Measurements from ENCODE around the gene CLEC9A.

The CLEC9A gene

DNA sequence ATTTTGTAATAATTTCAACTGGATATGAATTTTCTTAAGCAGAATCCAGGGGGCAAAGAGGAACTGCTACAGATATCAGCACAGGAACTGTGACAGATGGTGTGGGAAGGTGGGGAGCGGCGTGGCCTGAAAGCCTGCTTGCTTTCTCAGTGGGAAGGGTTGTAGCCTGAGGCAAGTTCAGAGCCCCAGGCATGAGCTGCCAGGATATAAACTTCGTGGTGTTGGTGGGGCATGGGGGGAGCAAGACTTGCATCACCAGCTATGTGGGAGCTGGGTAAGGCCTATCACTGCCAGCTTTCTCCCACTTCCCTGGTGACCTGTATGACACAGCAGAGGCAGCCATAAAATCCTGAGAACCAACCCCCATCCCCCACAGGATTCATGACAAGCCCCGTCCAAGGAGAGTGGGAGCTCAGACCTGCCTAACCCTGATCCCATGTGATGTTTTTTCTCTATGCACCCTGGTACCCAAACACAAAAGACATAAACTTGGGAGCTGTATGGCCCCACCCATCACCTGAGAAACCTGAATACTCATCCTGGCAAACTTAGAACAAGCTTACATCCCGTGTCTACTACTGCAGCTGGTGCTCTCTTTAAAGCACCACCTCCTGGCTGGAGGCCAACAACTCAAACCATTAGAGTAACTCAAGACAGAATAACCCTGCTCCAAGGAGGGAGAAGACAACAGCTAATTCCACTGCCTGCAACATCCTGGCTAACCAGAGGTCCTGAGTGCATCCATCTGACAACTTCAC is 51.8 kb downstream of the CLEC9A start:
- DNase-seq (ENCODE audit: low spot score): no peak
- TF ChIP-seq, protein P1, sequence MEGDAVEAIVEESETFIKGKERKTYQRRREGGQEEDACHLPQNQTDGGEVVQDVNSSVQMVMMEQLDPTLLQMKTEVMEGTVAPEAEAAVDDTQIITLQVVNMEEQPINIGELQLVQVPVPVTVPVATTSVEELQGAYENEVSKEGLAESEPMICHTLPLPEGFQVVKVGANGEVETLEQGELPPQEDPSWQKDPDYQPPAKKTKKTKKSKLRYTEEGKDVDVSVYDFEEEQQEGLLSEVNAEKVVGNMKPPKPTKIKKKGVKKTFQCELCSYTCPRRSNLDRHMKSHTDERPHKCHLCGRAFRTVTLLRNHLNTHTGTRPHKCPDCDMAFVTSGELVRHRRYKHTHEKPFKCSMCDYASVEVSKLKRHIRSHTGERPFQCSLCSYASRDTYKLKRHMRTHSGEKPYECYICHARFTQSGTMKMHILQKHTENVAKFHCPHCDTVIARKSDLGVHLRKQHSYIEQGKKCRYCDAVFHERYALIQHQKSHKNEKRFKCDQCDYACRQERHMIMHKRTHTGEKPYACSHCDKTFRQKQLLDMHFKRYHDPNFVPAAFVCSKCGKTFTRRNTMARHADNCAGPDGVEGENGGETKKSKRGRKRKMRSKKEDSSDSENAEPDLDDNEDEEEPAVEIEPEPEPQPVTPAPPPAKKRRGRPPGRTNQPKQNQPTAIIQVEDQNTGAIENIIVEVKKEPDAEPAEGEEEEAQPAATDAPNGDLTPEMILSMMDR (IDR thresholded peaks at IDR 0.05; ENCODE audit: extremely low read depth, insufficient read depth, missing control alignments): no peak
- in situ Hi-C loops (cut with MboI; ENCODE audit: low pct_unique_long_range_greater_than_20kb, low sequenced_read_pairs, unreplicated experiment): no loop called here

- DNase-seq (ENCODE audit: low spot score): no peak
- in situ Hi-C loops (cut with MboI; ENCODE audit: low pct_unique_long_range_greater_than_20kb, low sequenced_read_pairs, unreplicated experiment): no loop called here
- TF ChIP-seq, protein P1 (IDR thresholded peaks at IDR 0.05; ENCODE audit: extremely low read depth, insufficient read depth, missing control alignments): no peak
Measured at GRCh38 chr12:10084733-10085132, 54.3 kb downstream of the CLEC9A start.

GRCh38 chr12:10086387-10086786 is 55.9 kb downstream of the CLEC9A start:
- no peak for DNase-seq (ENCODE audit: low spot score)
- in situ Hi-C loops (cut with MboI; ENCODE audit: low pct_unique_long_range_greater_than_20kb, low sequenced_read_pairs, unreplicated experiment): no loop called here
- TF ChIP-seq, protein P1 (IDR thresholded peaks at IDR 0.05; ENCODE audit: extremely low read depth, insufficient read depth, missing control alignments): no peak

- in situ Hi-C loops (cut with MboI; ENCODE audit: low pct_unique_long_range_greater_than_20kb, low sequenced_read_pairs, unreplicated experiment): no loop called here
- TF ChIP-seq, protein P1 (IDR thresholded peaks at IDR 0.05; ENCODE audit: extremely low read depth, insufficient read depth, missing control alignments): no peak
- no peak for DNase-seq (ENCODE audit: low spot score)
Measured at GRCh38 chr12:10088031-10088430, 57.5 kb downstream of the CLEC9A start.

GRCh38 chr12:10088955-10089900 is 58.7 kb downstream of the CLEC9A start:
- in situ Hi-C loops (cut with MboI; ENCODE audit: low pct_unique_long_range_greater_than_20kb, low sequenced_read_pairs, unreplicated experiment): no loop called here
- TF ChIP-seq, protein P1 (IDR thresholded peaks at IDR 0.05; ENCODE audit: extremely low read depth, insufficient read depth, missing control alignments): no peak
- no peak for DNase-seq (ENCODE audit: low spot score)

DNA sequence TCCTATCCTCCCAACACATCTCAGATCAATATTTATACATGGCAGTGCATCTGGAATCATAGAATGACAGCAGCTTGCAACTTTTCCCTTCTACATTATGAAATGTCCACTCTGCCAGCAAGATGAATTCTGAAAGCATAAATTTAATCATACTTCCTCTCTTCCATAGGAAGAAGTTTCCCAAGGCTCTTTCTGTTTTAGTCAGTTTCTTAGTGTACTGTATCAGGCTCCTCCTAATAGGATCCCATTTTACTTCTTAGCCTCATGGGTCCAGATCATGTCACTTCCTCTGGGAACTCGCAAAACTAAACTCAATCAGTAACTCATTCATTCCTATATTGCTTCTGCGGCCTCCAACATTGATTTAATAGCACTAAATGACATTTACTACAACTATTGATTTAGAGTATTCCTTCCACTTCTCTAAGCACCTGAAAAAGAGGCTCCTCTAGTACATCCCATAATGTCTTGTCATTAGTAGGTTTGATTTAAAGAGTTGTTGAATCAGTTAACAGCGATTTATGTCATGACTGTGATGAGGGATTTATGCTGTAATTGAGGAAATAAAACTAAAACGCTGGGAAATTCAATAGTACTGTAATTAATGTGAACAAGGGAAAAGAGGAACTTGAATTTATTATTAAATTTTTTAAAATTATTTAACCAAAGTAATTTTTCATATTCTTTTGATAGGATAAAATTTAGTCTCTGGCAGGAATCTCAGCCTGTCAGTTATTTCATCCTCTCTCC is 64.3 kb downstream of the CLEC9A start:
- in situ Hi-C loops (cut with MboI; ENCODE audit: low pct_unique_long_range_greater_than_20kb, low sequenced_read_pairs, unreplicated experiment): no loop called here
- TF ChIP-seq, protein P1 (IDR thresholded peaks at IDR 0.05; ENCODE audit: extremely low read depth, insufficient read depth, missing control alignments): no peak
- no peak for DNase-seq (ENCODE audit: low spot score)
